Transverse colon (tissue), 4 donors: ENCODE measurements around the gene ANO4. TPM values are rescaled to one million over a fixed set of nuclear protein-coding genes. Genes with fewer than 3 reads are reported as not detected.

Experiments used
- DNase-seq: peaks from one replicate; pipeline ENCODE4 v3.0.0-alpha.2; 2019
- H3K27ac ChIP-seq, 4 donors: fragments of 200-600 bp; sonication (generic); 2 replicates each; pipeline ENCODE4 v1.5.1; 2016 to 2018; ENCODE audit warnings: inconsistent platforms in 4 of 4
- H3K27me3 ChIP-seq: fragments of 200-600 bp; sonication (generic); 2 replicates; pipeline ENCODE4 v1.5.1; 2017; ENCODE audit warnings: inconsistent platforms
- H3K36me3 ChIP-seq, 4 donors: fragments of 200-600 bp; sonication (generic); 2 replicates each; pipeline ENCODE4 v1.5.1; 2017 to 2019; ENCODE audit warnings: inconsistent platforms in 4 of 4
- H3K4me1 ChIP-seq, 4 donors: fragments of 200-600 bp; sonication (generic); 2 replicates each; pipeline ENCODE4 v1.5.1; 2017 to 2020; ENCODE audit warnings: inconsistent platforms in 4 of 4
- H3K4me3 ChIP-seq, 4 donors: fragments of 200-600 bp; sonication (generic); 1 replicate in 1 of 4; 2 replicates in 3 of 4; pipeline versions ENCODE4 v1.5.1 to v1.6.1; 2017 to 2019; ENCODE audit warnings: inconsistent platforms in 4 of 4
- H3K9me3 ChIP-seq, 2 donors: fragments of 200-600 bp; sonication (generic); 2 replicates each; pipeline ENCODE4 v1.5.1; 2017 to 2019; ENCODE audit warnings: inconsistent platforms in 2 of 2
- CTCF ChIP-seq, 5 experiments: fragments of 200-600 bp in 3 of 5; fragments of 450-650 bp in 2 of 5; sonication (generic) in 3 of 5; IDR thresholded peaks; 1 replicate in 2 of 5; 2 replicates in 3 of 5; pipeline ENCODE4 v1.5.1; 2016 to 2017; ENCODE audit warnings: antibody characterized with exemption in 5 of 5, inconsistent platforms in 3 of 5, mild to moderate bottlenecking in 2 of 5, moderate library complexity in 1 of 5
- EP300 ChIP-seq: sonication (generic); formaldehyde crosslinking; IDR thresholded peaks from one replicate; pipeline ENCODE4 v1.6.1; 2017; ENCODE audit warnings: antibody characterized with exemption, low read depth
- POLR2A ChIP-seq: fragments of 450-650 bp; IDR thresholded peaks from one replicate; pipeline ENCODE4 v1.6.1; 2016; ENCODE audit warnings: antibody characterized with exemption, mild to moderate bottlenecking, moderate library complexity
- POLR2AphosphoS5 ChIP-seq, 3 donors: sonication (generic); formaldehyde crosslinking; IDR thresholded peaks; one replicate each; pipeline ENCODE4 v1.6.1; 2016; ENCODE audit warnings: antibody characterized with exemption in 3 of 3
- WGBS, 2 donors: methylation state at CpG; one replicate each; pipeline ENCODE4 v1.1.5; 2018; ENCODE audit warnings: low coverage in 1 of 2; 5-methylcytosine and 5-hydroxymethylcytosine counted together
- in situ Hi-C, 4 donors: fragments of 200-750 bp; cut with MboI; loops; one replicate each; pipeline versions ENCODE4 v1.15.0 to v1.15.1; 2017; ENCODE audit warnings: low sequenced_read_pairs in 3 of 4, low pct_ligation_motif_present in 1 of 4, low pct_unique_long_range_greater_than_20kb in 1 of 4
- intact Hi-C: fragments of 100-400 bp; cut with DNase I; formaldehyde crosslinking; loops from one replicate; pipeline ENCODE4 v1.15.1; 2023; ENCODE audit warnings: low total_unique reads
- total RNA-seq, 4 donors: library from RNA; depleted of rRNA; stranded (reverse); fragments of >200 nt; gene quantifications; one replicate each; pipeline ENCODE4 v1.1.0, GENCODE V29; 2016

Gene ANO4
- total RNA-seq, 4 donors from 2014 or later: 0.14 TPM; not detected in 3

- peaks cover 5% of the 10 kb centered on the region for H3K27me3 ChIP-seq
- TF ChIP-seq EP300 (no peak), CTCF (IDR thresholded peaks at IDR 0.05) (no peak), POLR2AphosphoS5 (IDR thresholded peaks at IDR 0.05) (no peak), POLR2A (no peak)
- no peaks in the 10 kb centered on the region for H3K4me1 ChIP-seq
- no peak for DNase-seq
- H3K27ac ChIP-seq: no peak overlapping the region
- no peaks in the 10 kb centered on the region for H3K36me3 ChIP-seq
- intact Hi-C loops (no loop called here), in situ Hi-C loops (no loop called here)
- no peak overlapping the region for H3K4me3 ChIP-seq
- H3K9me3 ChIP-seq: no peaks in the 10 kb centered on the region
- 17 to 21% methylated on average over 2 of the region's 2 CpGs for WGBS, 2 donors
Measured at GRCh38 chr12:100793182-100793581, 1.4 kb upstream of the ANO4 start.

GRCh38 chr12:100795174-100795799 lies 711 bp downstream of the ANO4 start:
- 19 to 39% methylated on average over 6 to 9 of the region's 9 CpGs for WGBS, 2 donors
- TF ChIP-seq POLR2AphosphoS5 (IDR thresholded peaks at IDR 0.05): no peak
- H3K27ac ChIP-seq: no peak overlapping the region
- H3K4me3 ChIP-seq: no peak overlapping the region
- H3K36me3 ChIP-seq: no peaks in the 10 kb centered on the region
- in situ Hi-C loops: no loop called here
- DNase-seq: no peak
- no peaks in the 10 kb centered on the region for H3K9me3 ChIP-seq
- H3K27me3 ChIP-seq: peaks cover 5% of the 10 kb centered on the region
- no peaks in the 10 kb centered on the region for H3K4me1 ChIP-seq
- intact Hi-C loops: no loop called here

GRCh38 chr12:100795800-100796179 lies 1.2 kb downstream of the ANO4 start:
- H3K9me3 ChIP-seq: no peaks in the 10 kb centered on the region
- TF ChIP-seq POLR2AphosphoS5 (IDR thresholded peaks at IDR 0.05): no peak
- TF ChIP-seq CTCF (IDR thresholded peaks at IDR 0.05): no peak
- no peak for TF ChIP-seq POLR2A
- TF ChIP-seq EP300: no peak
- H3K4me3 ChIP-seq: no peak overlapping the region
- in situ Hi-C loops: no loop called here
- DNase-seq: no peak
- H3K27me3 ChIP-seq: peaks cover 5% of the 10 kb centered on the region
- H3K27ac ChIP-seq: no peak overlapping the region
- no peaks in the 10 kb centered on the region for H3K36me3 ChIP-seq
- intact Hi-C loops: no loop called here
- 70 to 74% methylated on average over 6 of the region's 6 CpGs for WGBS, 2 donors
- H3K4me1 ChIP-seq: no peaks in the 10 kb centered on the region

- Histone ChIP-seq H3K4me1 (no peaks in the 10 kb centered on the region), H3K4me3 (no peak overlapping the region), H3K27ac (no peak overlapping the region), H3K9me3 (no peaks in the 10 kb centered on the region), H3K36me3 (no peaks in the 10 kb centered on the region), H3K27me3 (peaks cover 5% of the 10 kb centered on the region)
- intact Hi-C loops (no loop called here), in situ Hi-C loops (no loop called here)
- no peak for TF ChIP-seq POLR2A
- TF ChIP-seq CTCF (IDR thresholded peaks at IDR 0.05): no peak
- TF ChIP-seq POLR2AphosphoS5 (IDR thresholded peaks at IDR 0.05): no peak
- TF ChIP-seq EP300: no peak
- no peak for DNase-seq
- WGBS, 2 donors: 76 to 94% methylated on average over 3 of the region's 3 CpGs
Measured at GRCh38 chr12:100796621-100797020, 2.0 kb downstream of the ANO4 start.

- no peaks in the 10 kb centered on the region for H3K36me3 ChIP-seq
- no peaks in the 10 kb centered on the region for H3K9me3 ChIP-seq
- no peak overlapping the region for H3K4me3 ChIP-seq
- H3K27ac ChIP-seq: no peak overlapping the region
- in situ Hi-C loops: no loop called here
- TF ChIP-seq POLR2AphosphoS5 (IDR thresholded peaks at IDR 0.05) (no peak), POLR2A (no peak), EP300 (no peak), CTCF (IDR thresholded peaks at IDR 0.05) (no peak)
- H3K27me3 ChIP-seq: peaks cover 5% of the 10 kb centered on the region
- DNase-seq: no peak
- 70 to 80% methylated on average over 1 of the region's 1 CpG for WGBS, 2 donors
- intact Hi-C loops: no loop called here
- no peaks in the 10 kb centered on the region for H3K4me1 ChIP-seq
Measured at GRCh38 chr12:100797246-100797645, 2.7 kb downstream of the ANO4 start.
